Measurements from ENCODE around the gene ANKRD33B. TPM values are rescaled to one million over a fixed set of nuclear protein-coding genes. Genes with fewer than 3 reads are reported as not detected.

The ANKRD33B gene
- polyA plus RNA-seq, 1 experiment = 4.8 TPM

DNA sequence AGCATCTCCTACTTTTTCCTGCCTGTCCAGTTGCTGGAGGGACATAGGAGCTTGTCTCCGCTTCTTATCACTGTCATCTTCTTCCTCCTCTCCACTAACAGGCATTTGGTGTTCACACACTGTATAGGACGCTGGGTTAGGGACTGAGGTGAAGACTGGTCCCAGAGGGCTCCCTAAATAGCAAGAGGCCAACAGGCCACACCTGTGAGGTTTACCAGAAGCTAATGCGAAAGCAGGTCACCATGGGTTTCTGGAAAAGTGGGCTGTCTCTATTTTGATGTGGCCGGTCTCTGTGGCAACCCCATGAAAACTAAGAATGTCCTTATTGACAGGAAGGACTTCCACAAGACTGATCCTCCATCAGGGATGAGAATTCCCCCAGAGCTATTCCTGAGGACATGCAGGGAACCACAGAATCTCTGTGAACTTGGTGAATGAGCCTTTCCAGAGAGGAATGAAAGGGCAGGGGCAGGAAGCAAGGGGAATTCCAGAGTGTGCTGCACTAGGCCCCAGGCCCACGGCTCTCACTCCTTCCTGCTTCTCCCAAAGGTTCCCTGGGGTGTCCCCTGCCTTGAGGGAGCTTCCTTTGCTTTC is 135.5 kb downstream of the ANKRD33B start:
- H3K27me3 ChIP-seq (ENCODE audit: control insufficient read depth, insufficient read depth, low read length) = no peaks in the 10 kb centered on the region
- H3K4me3 ChIP-seq (ENCODE audit: low read depth, low read length) = no peak overlapping the region
- H3K27ac ChIP-seq (ENCODE audit: low read depth, low read length) = no peak overlapping the region
- ChIA-PET POLR2A (no interaction called here), CTCF (interaction anchor here (1.0 kb wide), 1 partner anchor 9 kb away, joined by 3 read pairs; no protein-coding TSS in a partner anchor)
- no peaks in the 10 kb centered on the region for H3K9me3 ChIP-seq (ENCODE audit: control insufficient read depth, insufficient read depth, low read length)
- TF ChIP-seq, protein P1, sequence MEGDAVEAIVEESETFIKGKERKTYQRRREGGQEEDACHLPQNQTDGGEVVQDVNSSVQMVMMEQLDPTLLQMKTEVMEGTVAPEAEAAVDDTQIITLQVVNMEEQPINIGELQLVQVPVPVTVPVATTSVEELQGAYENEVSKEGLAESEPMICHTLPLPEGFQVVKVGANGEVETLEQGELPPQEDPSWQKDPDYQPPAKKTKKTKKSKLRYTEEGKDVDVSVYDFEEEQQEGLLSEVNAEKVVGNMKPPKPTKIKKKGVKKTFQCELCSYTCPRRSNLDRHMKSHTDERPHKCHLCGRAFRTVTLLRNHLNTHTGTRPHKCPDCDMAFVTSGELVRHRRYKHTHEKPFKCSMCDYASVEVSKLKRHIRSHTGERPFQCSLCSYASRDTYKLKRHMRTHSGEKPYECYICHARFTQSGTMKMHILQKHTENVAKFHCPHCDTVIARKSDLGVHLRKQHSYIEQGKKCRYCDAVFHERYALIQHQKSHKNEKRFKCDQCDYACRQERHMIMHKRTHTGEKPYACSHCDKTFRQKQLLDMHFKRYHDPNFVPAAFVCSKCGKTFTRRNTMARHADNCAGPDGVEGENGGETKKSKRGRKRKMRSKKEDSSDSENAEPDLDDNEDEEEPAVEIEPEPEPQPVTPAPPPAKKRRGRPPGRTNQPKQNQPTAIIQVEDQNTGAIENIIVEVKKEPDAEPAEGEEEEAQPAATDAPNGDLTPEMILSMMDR (IDR thresholded peaks at IDR 0.05; ENCODE audit: low read depth, low read length) = no peak
- no peak for DNase-seq (ENCODE audit: low read depth, low spot score)

- DNase-seq (ENCODE audit: low read depth, low spot score) = no peak
- H3K27ac ChIP-seq (ENCODE audit: low read depth, low read length) = no peak overlapping the region
- H3K9me3 ChIP-seq (ENCODE audit: control insufficient read depth, insufficient read depth, low read length) = no peaks in the 10 kb centered on the region
- TF ChIP-seq, protein P1 (IDR thresholded peaks at IDR 0.05; ENCODE audit: low read depth, low read length) = no peak
- H3K4me3 ChIP-seq (ENCODE audit: low read depth, low read length) = no peak overlapping the region
- ChIA-PET CTCF (interaction anchor here (1.0 kb wide), 1 partner anchor 10 kb away, joined by 3 read pairs; no protein-coding TSS in a partner anchor), POLR2A (no interaction called here)
- H3K27me3 ChIP-seq (ENCODE audit: control insufficient read depth, insufficient read depth, low read length) = no peaks in the 10 kb centered on the region
These were observed 136.1 kb downstream of the ANKRD33B start for GRCh38 chr5:10699987-10700386.

GRCh38 chr5:10700516-10700915 is 136.6 kb downstream of the ANKRD33B start:
- Histone ChIP-seq H3K4me3 (ENCODE audit: low read depth, low read length) (no peak overlapping the region), H3K27me3 (ENCODE audit: control insufficient read depth, insufficient read depth, low read length) (no peaks in the 10 kb centered on the region), H3K27ac (ENCODE audit: low read depth, low read length) (no peak overlapping the region), H3K9me3 (ENCODE audit: control insufficient read depth, insufficient read depth, low read length) (no peaks in the 10 kb centered on the region)
- DNase-seq (ENCODE audit: low read depth, low spot score) = no peak
- TF ChIP-seq, protein P1 (IDR thresholded peaks at IDR 0.05; ENCODE audit: low read depth, low read length) = no peak
- ChIA-PET POLR2A (no interaction called here), CTCF (interaction anchor here (0.6 to 4.2 kb wide), 10 partner anchors 10 to 1070 kb away, joined by 3 to 19 read pairs (median 4); no protein-coding TSS in a partner anchor)

DNA sequence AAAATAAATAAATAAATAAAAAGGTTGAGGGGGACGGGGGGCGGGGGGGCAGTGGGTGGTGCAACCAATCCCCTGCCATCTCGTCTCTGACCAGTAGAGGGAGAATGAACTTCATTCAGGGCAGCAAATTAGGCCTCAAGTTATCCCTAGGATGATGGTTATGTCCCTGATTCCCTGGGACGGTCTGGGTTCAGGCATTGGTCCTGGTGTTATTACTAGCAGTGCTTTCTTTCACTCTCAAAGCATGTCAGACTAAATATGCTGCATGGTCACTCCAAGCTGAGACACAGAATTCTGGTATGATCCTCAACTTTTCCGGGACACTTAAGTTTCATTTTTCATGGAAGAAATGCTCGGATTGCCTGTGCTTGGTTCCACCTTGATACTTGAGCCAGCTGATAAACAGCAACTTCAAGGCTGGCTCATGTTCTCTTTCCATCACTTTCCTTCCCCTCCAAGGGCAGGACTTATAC is 137.7 kb downstream of the ANKRD33B start:
- CTCF ChIA-PET = interaction anchor here (0.8 to 4.2 kb wide), 16 partner anchors 9 to 1069 kb away, joined by 3 to 19 read pairs (median 6); no protein-coding TSS in a partner anchor

More for the DNA sequence above, 137.7 kb downstream of the ANKRD33B start:
- no peaks in the 10 kb centered on the region for H3K27me3 ChIP-seq (ENCODE audit: control insufficient read depth, insufficient read depth, low read length)
- DNase-seq (ENCODE audit: low read depth, low spot score) = no peak
- POLR2A ChIA-PET = interaction anchor here (0.9 to 1.4 kb wide), 3 partner anchors 9 to 59 kb away, joined by 3 to 10 read pairs (median 8); partner anchors contain the start of gene DAP
- H3K4me3 ChIP-seq (ENCODE audit: low read depth, low read length) = no peak overlapping the region
- no peaks in the 10 kb centered on the region for H3K9me3 ChIP-seq (ENCODE audit: control insufficient read depth, insufficient read depth, low read length)
- TF ChIP-seq, protein P1 (IDR thresholded peaks at IDR 0.05; ENCODE audit: low read depth, low read length) = peak; percentile 55
- H3K27ac ChIP-seq (ENCODE audit: low read depth, low read length) = peak overlapping the region; percentile 98

All from AG04450 (cell line).